PC-3 (cell line): Measurements from ENCODE around the gene ORAI2.

Experiments
- EZH2 ChIP-seq: fragments of 300-600 bp; sonication (generic); IDR thresholded peaks from one replicate; pipeline ENCODE4 v1.6.1; 2017; ENCODE audit warnings: antibody characterized with exemption, mild to moderate bottlenecking, low read length; ENCODE audit not compliant: unreplicated experiment
- EZH2phosphoT487 ChIP-seq: fragments of 300-600 bp; sonication (generic); IDR thresholded peaks from 2 replicates; pipeline ENCODE4 v1.6.1; 2018; ENCODE audit warnings: mild to moderate bottlenecking, antibody characterized with exemption, low read length, borderline replicate concordance
- TF ChIP-seq, protein P1 (sequence below): fragments of 300-600 bp; sonication (generic); conservative IDR thresholded peaks from 2 replicates; pipeline ENCODE4 v1.5.1; 2017; ENCODE audit warnings: antibody characterized with exemption, low read depth, mild to moderate bottlenecking, low read length

GRCh38 chr7:102469351-102469971 is 36.1 kb downstream of the ORAI2 start:
- TF ChIP-seq, protein P1, sequence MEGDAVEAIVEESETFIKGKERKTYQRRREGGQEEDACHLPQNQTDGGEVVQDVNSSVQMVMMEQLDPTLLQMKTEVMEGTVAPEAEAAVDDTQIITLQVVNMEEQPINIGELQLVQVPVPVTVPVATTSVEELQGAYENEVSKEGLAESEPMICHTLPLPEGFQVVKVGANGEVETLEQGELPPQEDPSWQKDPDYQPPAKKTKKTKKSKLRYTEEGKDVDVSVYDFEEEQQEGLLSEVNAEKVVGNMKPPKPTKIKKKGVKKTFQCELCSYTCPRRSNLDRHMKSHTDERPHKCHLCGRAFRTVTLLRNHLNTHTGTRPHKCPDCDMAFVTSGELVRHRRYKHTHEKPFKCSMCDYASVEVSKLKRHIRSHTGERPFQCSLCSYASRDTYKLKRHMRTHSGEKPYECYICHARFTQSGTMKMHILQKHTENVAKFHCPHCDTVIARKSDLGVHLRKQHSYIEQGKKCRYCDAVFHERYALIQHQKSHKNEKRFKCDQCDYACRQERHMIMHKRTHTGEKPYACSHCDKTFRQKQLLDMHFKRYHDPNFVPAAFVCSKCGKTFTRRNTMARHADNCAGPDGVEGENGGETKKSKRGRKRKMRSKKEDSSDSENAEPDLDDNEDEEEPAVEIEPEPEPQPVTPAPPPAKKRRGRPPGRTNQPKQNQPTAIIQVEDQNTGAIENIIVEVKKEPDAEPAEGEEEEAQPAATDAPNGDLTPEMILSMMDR: no peak
- TF ChIP-seq EZH2phosphoT487 (no peak), EZH2 (no peak)
